A549 treated with RU486 at 1 μM for 4 hours (cell line): ENCODE data around the gene VCX3A. TPM values are rescaled to one million over a fixed set of nuclear protein-coding genes. Genes with fewer than 3 reads are reported as not detected.

Experiments used
- total RNA-seq: library from RNA; stranded (reverse); fragments of 200-300 nt; extraction: Qiagen RNA extraction; gene quantifications from 5 replicates; pipeline ENCODE4 v1.2.3, GENCODE V29; 2022; ENCODE audit warnings: low read depth

VCX3A gene
- not detected in 5 replicates for total RNA-seq

DNA sequence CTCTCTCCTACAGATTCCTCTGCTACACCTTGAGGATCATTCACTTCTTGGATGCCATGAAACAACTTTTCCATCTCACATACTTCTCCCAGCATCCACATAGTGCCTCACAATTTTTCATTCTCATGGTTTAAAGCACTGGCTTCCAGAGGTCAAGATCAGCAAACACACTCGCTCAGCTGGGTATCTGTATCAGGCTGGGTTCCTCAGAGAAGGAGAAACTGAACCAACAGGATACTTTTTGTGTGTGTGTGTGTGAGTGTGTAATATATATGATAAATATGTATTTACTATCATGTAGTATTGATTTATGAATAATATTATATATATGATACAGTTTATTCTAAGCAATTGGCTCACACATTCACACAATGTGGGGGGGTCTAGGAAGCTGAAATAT is at the start of gene VCX3A:
Gene VCX3A (minus strand): TSS at position 101 of the 400 bp plus-strand sequence. CDS start 621 bp downstream, outside the sequence.

